ENCODE results near the gene MFGE8. TPM values are rescaled to one million over a fixed set of nuclear protein-coding genes. Genes with fewer than 3 reads are reported as not detected.

Gene MFGE8
- total RNA-seq, 2 donors from 2014 or later, result 31.3 to 38.6 TPM

DNA sequence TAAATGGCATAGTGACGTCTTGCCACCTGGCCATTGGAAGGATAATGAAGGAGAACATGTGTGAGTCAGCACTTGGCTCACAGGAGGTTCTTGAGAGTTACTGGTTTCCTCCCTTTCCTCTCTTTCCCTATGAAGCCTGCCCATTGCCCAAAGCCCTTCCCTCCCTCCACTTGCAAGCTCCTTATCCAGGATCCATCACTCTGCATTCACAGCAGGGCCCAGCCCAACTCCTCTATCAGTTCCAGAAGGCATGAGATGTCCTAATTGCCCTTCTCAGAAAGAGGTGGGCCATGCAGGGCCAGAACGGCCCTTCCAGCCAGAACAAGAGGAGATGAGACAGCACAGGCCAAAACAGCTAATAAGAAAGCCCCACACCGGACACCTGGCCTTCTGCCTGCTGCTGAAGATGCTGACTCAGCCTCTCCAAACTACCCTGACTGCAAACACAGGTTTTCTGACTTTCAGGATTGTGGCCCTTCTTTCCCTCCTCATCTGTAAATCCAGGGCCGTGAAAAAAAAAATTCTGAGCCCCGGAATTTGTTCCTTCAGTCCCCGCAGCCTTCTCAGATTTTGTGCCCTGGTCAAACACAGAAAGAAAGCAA, 47.6 kb downstream of the MFGE8 start:
- H3K36me3 ChIP-seq, result no peaks in the 10 kb centered on the region
- TF ChIP-seq CTCF (IDR thresholded peaks at IDR 0.05), result no peak
- no peaks in the 10 kb centered on the region for H3K27me3 ChIP-seq
- H3K9me3 ChIP-seq, result no peaks in the 10 kb centered on the region
- intact Hi-C loops (cut with DNase I), result no loop called here
- H3K27ac ChIP-seq, result no peak overlapping the region
- H3K4me3 ChIP-seq, result no peak overlapping the region
- DNase-seq, result no peak
- H3K9ac ChIP-seq (ENCODE audit: low read depth in 2 of 2, low read length in 2 of 2), result no peak overlapping the region
- no peaks in the 10 kb centered on the region for H3K4me1 ChIP-seq

GRCh38 chr15:88864861-88865497, 48.2 kb downstream of the MFGE8 start:
- no peak for TF ChIP-seq CTCF (IDR thresholded peaks at IDR 0.05)
- Histone ChIP-seq H3K27ac (no peak overlapping the region), H3K9ac (ENCODE audit: low read depth in 2 of 2, low read length in 2 of 2) (no peak overlapping the region), H3K36me3 (no peaks in the 10 kb centered on the region), H3K27me3 (no peaks in the 10 kb centered on the region), H3K4me3 (no peak overlapping the region), H3K9me3 (no peaks in the 10 kb centered on the region), H3K4me1 (no peaks in the 10 kb centered on the region)
- no peak for DNase-seq
- intact Hi-C loops (cut with DNase I), result no loop called here

GRCh38 chr15:88863412-88863811, 49.8 kb downstream of the MFGE8 start:
- H3K9me3 ChIP-seq, result no peaks in the 10 kb centered on the region
- no peaks in the 10 kb centered on the region for H3K27me3 ChIP-seq
- H3K27ac ChIP-seq, result no peak overlapping the region
- intact Hi-C loops (cut with DNase I), result no loop called here
- no peak for TF ChIP-seq CTCF (IDR thresholded peaks at IDR 0.05)
- no peaks in the 10 kb centered on the region for H3K36me3 ChIP-seq
- no peaks in the 10 kb centered on the region for H3K4me1 ChIP-seq
- H3K4me3 ChIP-seq, result no peak overlapping the region
- H3K9ac ChIP-seq (ENCODE audit: low read depth in 2 of 2, low read length in 2 of 2), result no peak overlapping the region
- DNase-seq, result no peak

GRCh38 chr15:88860212-88860611, 53.0 kb downstream of the MFGE8 start:
- no peak for TF ChIP-seq CTCF (IDR thresholded peaks at IDR 0.05)
- intact Hi-C loops (cut with DNase I), result no loop called here

GRCh38 chr15:88859550-88859949, 53.6 kb downstream of the MFGE8 start:
- intact Hi-C loops (cut with DNase I), result no loop called here
- no peaks in the 10 kb centered on the region for H3K4me1 ChIP-seq
- H3K4me3 ChIP-seq, result no peak overlapping the region
- no peaks in the 10 kb centered on the region for H3K36me3 ChIP-seq
- H3K9ac ChIP-seq (ENCODE audit: low read depth in 2 of 2, low read length in 2 of 2), result no peak overlapping the region
- no peak overlapping the region for H3K27ac ChIP-seq
- H3K27me3 ChIP-seq, result no peaks in the 10 kb centered on the region
- no peak for TF ChIP-seq CTCF (IDR thresholded peaks at IDR 0.05)
- no peak for DNase-seq
- H3K9me3 ChIP-seq, result no peaks in the 10 kb centered on the region

More at GRCh38 chr15:88860212-88860611, 53.0 kb downstream of the MFGE8 start:
- H3K27me3 ChIP-seq, result no peaks in the 10 kb centered on the region
- H3K9me3 ChIP-seq, result no peaks in the 10 kb centered on the region
- no peak overlapping the region for H3K27ac ChIP-seq
- no peaks in the 10 kb centered on the region for H3K4me1 ChIP-seq
- no peak overlapping the region for H3K9ac ChIP-seq (ENCODE audit: low read depth in 2 of 2, low read length in 2 of 2)
- H3K36me3 ChIP-seq, result no peaks in the 10 kb centered on the region
- no peak for DNase-seq
- H3K4me3 ChIP-seq, result no peak overlapping the region
